K562 (cell line): ENCODE data around the gene SLC25A21. TPM values are rescaled to one million over a fixed set of nuclear protein-coding genes. Genes with fewer than 3 reads are reported as not detected.

Experiments
- ATF7 ChIP-seq: fragments of 450-650 bp; IDR thresholded peaks from 2 replicates; pipeline ENCODE4 v1.7.1; 2014; ENCODE audit warnings: mild to moderate bottlenecking, moderate library complexity
- CAMTA2 ChIP-seq: fragments of 250-450 bp; sonication (Bioruptor Pico); conservative IDR thresholded peaks from 2 replicates; pipeline ENCODE4 v1.5.1; 2022
- CEBPZ ChIP-seq: fragments of 150-350 bp; IDR thresholded peaks from 2 replicates; pipeline ENCODE4 v1.6.1; 2014; ENCODE audit warnings: low read depth, mild to moderate bottlenecking, low read length, borderline replicate concordance
- CREB1 ChIP-seq, 2 experiments: sonication (generic) in 1 of 2; formaldehyde crosslinking in 1 of 2; IDR thresholded peaks; 2 replicates each; pipeline versions ENCODE4 v1.6.1 to v1.8.0; 2012 to 2022; ENCODE audit warnings: inconsistent platforms in 1 of 2, mild to moderate bottlenecking in 1 of 2, missing genetic modification reagents in 1 of 2, moderate library complexity in 1 of 2
- CREM ChIP-seq: IDR thresholded peaks from 2 replicates; pipeline ENCODE4 v1.6.1; 2014; ENCODE audit warnings: antibody characterized with exemption, low read depth
- ETV5 ChIP-seq: sonication (generic); formaldehyde crosslinking; IDR thresholded peaks from 2 replicates; pipeline ENCODE4 v1.4.0; 2020; ENCODE audit warnings: low read depth, mild to moderate bottlenecking, missing genetic modification reagents
- HDAC6 ChIP-seq: IDR thresholded peaks from 2 replicates; pipeline ENCODE4 v1.6.1; 2012; ENCODE audit warnings: low read depth, mild to moderate bottlenecking, control low read depth, inconsistent platforms, low read length, moderate library complexity
- NKRF ChIP-seq: fragments of 450-650 bp; IDR thresholded peaks from 2 replicates; pipeline ENCODE4 v1.6.1; 2016; ENCODE audit warnings: borderline replicate concordance
- NR2C1 ChIP-seq, 2 experiments: fragments of 450-650 bp; IDR thresholded peaks; 2 replicates each; pipeline ENCODE4 v1.6.1; 2017; ENCODE audit warnings: mild to moderate bottlenecking in 2 of 2, antibody characterized with exemption in 1 of 2, inconsistent platforms in 1 of 2, missing compliant biosample characterization in 1 of 2, missing genetic modification characterization in 1 of 2
- RNF219 ChIP-seq: fragments of 250-450 bp; sonication (Bioruptor Pico); IDR thresholded peaks from 2 replicates; pipeline ENCODE4 v1.5.0; 2022; ENCODE audit warnings: mild to moderate bottlenecking
- ZNF197 ChIP-seq: fragments of 200-800 bp; sonication (Bioruptor generic); IDR thresholded peaks from 2 replicates; pipeline ENCODE4 v1.6.1; 2016; ENCODE audit warnings: low read depth, missing genetic modification characterization, missing compliant biosample characterization
- ZNF75A ChIP-seq: fragments of 450-650 bp; formaldehyde crosslinking; IDR thresholded peaks from 2 replicates; pipeline ENCODE4 v1.4.0; 2020; ENCODE audit warnings: mild to moderate bottlenecking
- polyA plus RNA-seq, 8 experiments: library from polyadenylated mRNA; depleted of rRNA in 4 of 8; stranded (reverse) in 5 of 8; unstranded in 3 of 8; fragments of >200 nt; fragmentation: Nextera tagmentation in 2 of 8; fragmentation: Illumina TruSeq in 1 of 8; extraction: Ambion mirVana in 2 of 8; extraction: Trizol in 1 of 8; gene quantifications; 2 replicates each; pipeline versions ENCODE4 v1.2.1 to v1.2.3, GENCODE V29; 2011 to 2014; ENCODE audit warnings: inconsistent platforms in 1 of 8, missing spikeins in 1 of 8
- total RNA-seq, 7 experiments: library from RNA; depleted of rRNA in 6 of 7; stranded (reverse); fragments of >200 nt in 6 of 7; fragmentation: Illumina TruSeq in 2 of 7; extraction: Trizol in 2 of 7; gene quantifications; 2 replicates each; pipeline versions ENCODE4 v1.2.1 to v1.2.3, GENCODE V29; 2011 to 2021; ENCODE audit warnings: low replicate concordance in 1 of 7
- TF ChIP-seq, protein P1 (sequence below): fragments of 250-450 bp; sonication (Bioruptor Pico); IDR thresholded peaks from 2 replicates; pipeline ENCODE4 v1.5.0; 2020; ENCODE audit warnings: mild to moderate bottlenecking, borderline replicate concordance
- TF ChIP-seq, protein P2 (sequence below): fragments of 450-650 bp; IDR thresholded peaks from 2 replicates; pipeline ENCODE4 v1.7.0; 2016; ENCODE audit warnings: borderline replicate concordance

The SLC25A21 gene
- total and polyA plus RNA-seq, 9 of the 15 experiments (the other 6 are each of a cell fraction or from before 2014, with no cell fraction given), result 15.2 to 46.7 (median 28.7) TPM

DNA sequence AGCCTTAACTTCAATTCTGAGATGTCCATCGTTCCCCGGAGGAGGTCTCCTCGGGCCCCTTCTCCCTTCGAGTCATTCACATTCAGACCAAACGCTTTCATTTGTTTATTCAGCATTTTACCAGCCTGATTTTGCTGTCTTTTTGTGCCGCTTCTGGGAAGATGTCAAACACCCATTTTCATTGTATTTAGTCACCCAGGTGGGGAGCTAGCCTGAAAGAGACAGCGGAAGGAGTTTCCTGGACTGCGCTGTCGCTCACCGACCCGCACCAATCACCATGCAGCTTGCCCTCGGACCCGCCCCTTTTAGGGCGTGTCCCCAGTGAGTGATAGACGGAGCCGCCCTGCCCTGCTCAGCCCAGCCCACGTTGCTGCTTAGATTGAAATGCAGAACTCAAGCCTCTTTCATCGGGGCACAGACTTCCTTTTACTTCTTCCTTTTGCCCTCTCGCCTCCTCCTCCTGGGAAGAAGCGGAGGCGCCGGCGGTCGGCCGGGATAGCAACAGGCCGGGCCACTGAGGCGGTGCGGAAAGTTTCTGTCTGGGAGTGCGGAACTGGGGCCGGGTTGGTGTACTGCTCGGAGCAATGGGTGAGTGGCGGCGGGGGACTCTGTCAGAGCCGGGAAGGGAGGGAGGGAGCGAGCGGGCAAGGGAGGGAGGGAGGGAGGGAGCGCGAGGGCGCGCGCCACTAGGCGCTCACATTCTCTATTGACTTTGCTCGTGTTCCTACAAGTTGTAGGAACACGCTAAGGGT, 510.7 kb downstream of the SLC25A21 start, which contains the start of gene PAX9 (continued):
- TF ChIP-seq NR2C1 (IDR thresholded peaks at IDR 0.05), result no peak
- TF ChIP-seq NR2C1 (tag; IDR thresholded peaks at IDR 0.05), result no peak
- no peak for TF ChIP-seq ZNF75A (CRISPR knock-in tag)
- no peak for TF ChIP-seq RNF219
- TF ChIP-seq, protein P1, sequence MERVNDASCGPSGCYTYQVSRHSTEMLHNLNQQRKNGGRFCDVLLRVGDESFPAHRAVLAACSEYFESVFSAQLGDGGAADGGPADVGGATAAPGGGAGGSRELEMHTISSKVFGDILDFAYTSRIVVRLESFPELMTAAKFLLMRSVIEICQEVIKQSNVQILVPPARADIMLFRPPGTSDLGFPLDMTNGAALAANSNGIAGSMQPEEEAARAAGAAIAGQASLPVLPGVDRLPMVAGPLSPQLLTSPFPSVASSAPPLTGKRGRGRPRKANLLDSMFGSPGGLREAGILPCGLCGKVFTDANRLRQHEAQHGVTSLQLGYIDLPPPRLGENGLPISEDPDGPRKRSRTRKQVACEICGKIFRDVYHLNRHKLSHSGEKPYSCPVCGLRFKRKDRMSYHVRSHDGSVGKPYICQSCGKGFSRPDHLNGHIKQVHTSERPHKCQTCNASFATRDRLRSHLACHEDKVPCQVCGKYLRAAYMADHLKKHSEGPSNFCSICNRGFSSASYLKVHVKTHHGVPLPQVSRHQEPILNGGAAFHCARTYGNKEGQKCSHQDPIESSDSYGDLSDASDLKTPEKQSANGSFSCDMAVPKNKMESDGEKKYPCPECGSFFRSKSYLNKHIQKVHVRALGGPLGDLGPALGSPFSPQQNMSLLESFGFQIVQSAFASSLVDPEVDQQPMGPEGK (CRISPR knock-in tag), result no peak
- TF ChIP-seq, protein P2, sequence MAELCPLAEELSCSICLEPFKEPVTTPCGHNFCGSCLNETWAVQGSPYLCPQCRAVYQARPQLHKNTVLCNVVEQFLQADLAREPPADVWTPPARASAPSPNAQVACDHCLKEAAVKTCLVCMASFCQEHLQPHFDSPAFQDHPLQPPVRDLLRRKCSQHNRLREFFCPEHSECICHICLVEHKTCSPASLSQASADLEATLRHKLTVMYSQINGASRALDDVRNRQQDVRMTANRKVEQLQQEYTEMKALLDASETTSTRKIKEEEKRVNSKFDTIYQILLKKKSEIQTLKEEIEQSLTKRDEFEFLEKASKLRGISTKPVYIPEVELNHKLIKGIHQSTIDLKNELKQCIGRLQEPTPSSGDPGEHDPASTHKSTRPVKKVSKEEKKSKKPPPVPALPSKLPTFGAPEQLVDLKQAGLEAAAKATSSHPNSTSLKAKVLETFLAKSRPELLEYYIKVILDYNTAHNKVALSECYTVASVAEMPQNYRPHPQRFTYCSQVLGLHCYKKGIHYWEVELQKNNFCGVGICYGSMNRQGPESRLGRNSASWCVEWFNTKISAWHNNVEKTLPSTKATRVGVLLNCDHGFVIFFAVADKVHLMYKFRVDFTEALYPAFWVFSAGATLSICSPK, result no peak
- 0 out of 2 replicates have a peak, but pooled peaks have one; percentile 18 for TF ChIP-seq ETV5
- TF ChIP-seq ZNF197 (CRISPR knock-in tag), result no peak
- peak; percentile 62; the same call in 1 of the 2 replicates for TF ChIP-seq NKRF
- TF ChIP-seq HDAC6, result no peak
- TF ChIP-seq CEBPZ, result no peak
- no peak for TF ChIP-seq CREB1 (IDR thresholded peaks at IDR 0.05)
- TF ChIP-seq CREB1 (CRISPR knock-in tag; IDR thresholded peaks at IDR 0.05), result 0 out of 2 replicates have a peak, but pooled peaks have one; percentile 15
- 0 out of 2 replicates have a peak, but pooled peaks have one; percentile 12 for TF ChIP-seq CREM
- TF ChIP-seq CAMTA2, result no peak
- 0 out of 2 replicates have a peak, but pooled peaks have one; percentile 49 for TF ChIP-seq ATF7
